ENCODE data around the gene RPS6KC1. TPM values are rescaled to one million over a fixed set of nuclear protein-coding genes. Genes with fewer than 3 reads are reported as not detected.
"Not testable (repeated sequence)": the region's sequence is repeated elsewhere in the genome, so short reads cannot be mapped to it uniquely, and the experiment has no call there.

The RPS6KC1 gene
- total and polyA plus RNA-seq, 2 donors from 2014 or later: 6.3 to 13.8 TPM

GRCh38 chr1:213110349-213111300 is 59.6 kb downstream of the RPS6KC1 start:
- H3K27ac ChIP-seq (ENCODE audit: low read depth in 2 of 2, low read length in 2 of 2): no peak overlapping the region
- intact Hi-C loops (cut with DNase I): no loop called here
- H3K4me3 ChIP-seq (ENCODE audit: low read length in 3 of 3): no peak overlapping the region
- no peak overlapping the region for H3K9ac ChIP-seq (ENCODE audit: low read length in 3 of 3)
- peaks cover 0 to 2% (median 0%) of the 10 kb centered on the region in 3 donors for H3K36me3 ChIP-seq (ENCODE audit: control insufficient read depth in 2 of 3, insufficient read depth in 3 of 3, low read length in 3 of 3)
- DNase-seq: no peak
- no peak for FAIRE-seq
- H3K4me1 ChIP-seq (ENCODE audit: control insufficient read depth in 2 of 3, insufficient read depth in 2 of 3, low read depth in 1 of 3, low read length in 3 of 3): peaks cover 0 to 2% (median 0%) of the 10 kb centered on the region in 3 donors
- TF ChIP-seq CTCF (IDR thresholded peaks at IDR 0.05; ENCODE audit: borderline replicate concordance, extremely low read depth, insufficient read depth): no peak
- no peaks in the 10 kb centered on the region for H3K9me3 ChIP-seq (ENCODE audit: control insufficient read depth in 2 of 3, insufficient read depth in 1 of 3, low read length in 3 of 3)
- no peaks in the 10 kb centered on the region for H3K27me3 ChIP-seq (ENCODE audit: control insufficient read depth, insufficient read depth, low read length)

- Histone ChIP-seq H3K36me3 (ENCODE audit: control insufficient read depth in 2 of 3, insufficient read depth in 3 of 3, low read length in 3 of 3) (peaks cover 0 to 2% (median 0%) of the 10 kb centered on the region in 3 donors), H3K9me3 (ENCODE audit: control insufficient read depth in 2 of 3, insufficient read depth in 1 of 3, low read length in 3 of 3) (no peaks in the 10 kb centered on the region), H3K4me3 (ENCODE audit: low read length in 3 of 3) (no peak overlapping the region), H3K27ac (ENCODE audit: low read depth in 2 of 2, low read length in 2 of 2) (no peak overlapping the region), H3K4me1 (ENCODE audit: control insufficient read depth in 2 of 3, insufficient read depth in 2 of 3, low read depth in 1 of 3, low read length in 3 of 3) (peaks cover 0 to 2% (median 0%) of the 10 kb centered on the region in 3 donors), H3K27me3 (ENCODE audit: control insufficient read depth, insufficient read depth, low read length) (no peaks in the 10 kb centered on the region), H3K9ac (ENCODE audit: low read length in 3 of 3) (no peak overlapping the region)
- FAIRE-seq: peak; percentile 82
- intact Hi-C loops (cut with DNase I): no loop called here
- no peak for TF ChIP-seq CTCF (IDR thresholded peaks at IDR 0.05; ENCODE audit: borderline replicate concordance, extremely low read depth, insufficient read depth)
- DNase-seq: no peak
Measured at GRCh38 chr1:213111502-213111901, 60.5 kb downstream of the RPS6KC1 start.

GRCh38 chr1:213112723-213113122 is 61.7 kb downstream of the RPS6KC1 start:
- H3K27ac ChIP-seq (ENCODE audit: low read depth in 2 of 2, low read length in 2 of 2); H3K4me1 ChIP-seq (ENCODE audit: control insufficient read depth in 2 of 3, insufficient read depth in 2 of 3, low read depth in 1 of 3, low read length in 3 of 3); H3K9ac ChIP-seq (ENCODE audit: low read length in 3 of 3); H3K36me3 ChIP-seq (ENCODE audit: control insufficient read depth in 2 of 3, insufficient read depth in 3 of 3, low read length in 3 of 3); H3K27me3 ChIP-seq (ENCODE audit: control insufficient read depth, insufficient read depth, low read length); H3K4me3 ChIP-seq (ENCODE audit: low read length in 3 of 3); intact Hi-C loops (cut with DNase I); DNase-seq; FAIRE-seq; H3K9me3 ChIP-seq (ENCODE audit: control insufficient read depth in 2 of 3, insufficient read depth in 1 of 3, low read length in 3 of 3): not testable (repeated sequence)

- intact Hi-C loops (cut with DNase I); H3K27ac ChIP-seq (ENCODE audit: low read depth in 2 of 2, low read length in 2 of 2); DNase-seq; FAIRE-seq; H3K9ac ChIP-seq (ENCODE audit: low read length in 3 of 3); H3K4me3 ChIP-seq (ENCODE audit: low read length in 3 of 3); H3K27me3 ChIP-seq (ENCODE audit: control insufficient read depth, insufficient read depth, low read length); H3K4me1 ChIP-seq (ENCODE audit: control insufficient read depth in 2 of 3, insufficient read depth in 2 of 3, low read depth in 1 of 3, low read length in 3 of 3); H3K36me3 ChIP-seq (ENCODE audit: control insufficient read depth in 2 of 3, insufficient read depth in 3 of 3, low read length in 3 of 3); H3K9me3 ChIP-seq (ENCODE audit: control insufficient read depth in 2 of 3, insufficient read depth in 1 of 3, low read length in 3 of 3): not testable (repeated sequence)
Measured at GRCh38 chr1:213117699-213118180, 66.7 kb downstream of the RPS6KC1 start.
